Tibial artery (tissue), 4 donors: Measurements from ENCODE around the gene KLF16.
A peak's percentile ranks its signal among the peaks of the same experiment; 100 is the strongest.

ENCODE experiments used
- DNase-seq, 2 donors: peaks; one replicate each; pipeline ENCODE4 v3.0.0-alpha.2; 2019
- H3K27ac ChIP-seq, 2 donors: fragments of 200-600 bp; sonication (generic) in 1 of 2; 1 replicate in 1 of 2; 2 replicates in 1 of 2; pipeline ENCODE4 v1.5.1; 2018 to 2019; ENCODE audit warnings: mild to moderate bottlenecking in 1 of 2
- H3K27me3 ChIP-seq, 2 donors: fragments of 200-600 bp; sonication (generic) in 1 of 2; one replicate each; pipeline versions ENCODE4 v1.5.1 to v1.6.0; 2016 to 2019
- H3K36me3 ChIP-seq, 3 donors: fragments of 200-600 bp; sonication (generic) in 2 of 3; one replicate each; pipeline ENCODE4 v1.5.1; 2016 to 2019; ENCODE audit warnings: mild to moderate bottlenecking in 2 of 3
- H3K4me1 ChIP-seq, 4 donors: fragments of 200-600 bp; sonication (generic) in 2 of 4; 1 replicate in 3 of 4; 2 replicates in 1 of 4; pipeline ENCODE4 v1.5.1; 2016 to 2019
- H3K4me3 ChIP-seq, 2 donors: fragments of 200-600 bp; sonication (generic) in 1 of 2; 1 replicate in 1 of 2; 2 replicates in 1 of 2; pipeline ENCODE4 v1.5.1; 2018 to 2019; ENCODE audit warnings: mild to moderate bottlenecking in 2 of 2
- H3K9me3 ChIP-seq, 3 donors: fragments of 200-600 bp; sonication (generic) in 1 of 3; one replicate each; pipeline ENCODE4 v1.5.1; 2016 to 2019
- intact Hi-C: fragments of 100-400 bp; cut with DNase I; formaldehyde crosslinking; loops from one replicate; pipeline ENCODE4 v1.15.0; 2023; ENCODE audit warnings: low total_unique reads
- TF ChIP-seq, protein P1 (sequence below), 2 experiments: fragments of 200-600 bp in 1 of 2; fragments of 450-650 bp in 1 of 2; IDR thresholded peaks; one replicate each; pipeline ENCODE4 v1.5.1; 2017 to 2019; ENCODE audit warnings: antibody characterized with exemption in 2 of 2, mild to moderate bottlenecking in 1 of 2, moderate library complexity in 1 of 2

Gene KLF16

GRCh38 chr19:1909761-1910080 is 46.3 kb upstream of the KLF16 start:
- no peaks in the 10 kb centered on the region for H3K9me3 ChIP-seq
- H3K4me1 ChIP-seq = peaks cover 0 to 56% (median 7%) of the 10 kb centered on the region in 4 donors
- no peak for DNase-seq
- H3K27me3 ChIP-seq = no peaks in the 10 kb centered on the region
- TF ChIP-seq, protein P1, sequence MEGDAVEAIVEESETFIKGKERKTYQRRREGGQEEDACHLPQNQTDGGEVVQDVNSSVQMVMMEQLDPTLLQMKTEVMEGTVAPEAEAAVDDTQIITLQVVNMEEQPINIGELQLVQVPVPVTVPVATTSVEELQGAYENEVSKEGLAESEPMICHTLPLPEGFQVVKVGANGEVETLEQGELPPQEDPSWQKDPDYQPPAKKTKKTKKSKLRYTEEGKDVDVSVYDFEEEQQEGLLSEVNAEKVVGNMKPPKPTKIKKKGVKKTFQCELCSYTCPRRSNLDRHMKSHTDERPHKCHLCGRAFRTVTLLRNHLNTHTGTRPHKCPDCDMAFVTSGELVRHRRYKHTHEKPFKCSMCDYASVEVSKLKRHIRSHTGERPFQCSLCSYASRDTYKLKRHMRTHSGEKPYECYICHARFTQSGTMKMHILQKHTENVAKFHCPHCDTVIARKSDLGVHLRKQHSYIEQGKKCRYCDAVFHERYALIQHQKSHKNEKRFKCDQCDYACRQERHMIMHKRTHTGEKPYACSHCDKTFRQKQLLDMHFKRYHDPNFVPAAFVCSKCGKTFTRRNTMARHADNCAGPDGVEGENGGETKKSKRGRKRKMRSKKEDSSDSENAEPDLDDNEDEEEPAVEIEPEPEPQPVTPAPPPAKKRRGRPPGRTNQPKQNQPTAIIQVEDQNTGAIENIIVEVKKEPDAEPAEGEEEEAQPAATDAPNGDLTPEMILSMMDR (IDR thresholded peaks at IDR 0.05) = no peak
- no peak overlapping the region for H3K4me3 ChIP-seq
- intact Hi-C loops = no loop called here
- H3K27ac ChIP-seq = no peak overlapping the region
- peaks cover 0 to 28% (median 25%) of the 10 kb centered on the region in 3 donors for H3K36me3 ChIP-seq

GRCh38 chr19:1908364-1908678 is 44.9 kb upstream of the KLF16 start:
- Histone ChIP-seq H3K27ac (no peak overlapping the region), H3K27me3 (no peaks in the 10 kb centered on the region), H3K4me3 (no peak overlapping the region), H3K4me1 (peaks cover 0 to 57% (median 14%) of the 10 kb centered on the region in 4 donors), H3K9me3 (no peaks in the 10 kb centered on the region), H3K36me3 (peaks cover 0 to 16% (median 15%) of the 10 kb centered on the region in 3 donors)
- intact Hi-C loops = no loop called here
- TF ChIP-seq, protein P1 (IDR thresholded peaks at IDR 0.05) = no peak
- no peak for DNase-seq

GRCh38 chr19:1907563-1908363 is 44.4 kb upstream of the KLF16 start:
- no peak for DNase-seq
- no peak overlapping the region for H3K27ac ChIP-seq
- H3K36me3 ChIP-seq = peaks cover 0 to 11% (median 10%) of the 10 kb centered on the region in 3 donors
- no peaks in the 10 kb centered on the region for H3K9me3 ChIP-seq
- intact Hi-C loops = no loop called here
- TF ChIP-seq, protein P1 (IDR thresholded peaks at IDR 0.05) = no peak
- peaks cover 0 to 54% (median 17%) of the 10 kb centered on the region in 4 donors for H3K4me1 ChIP-seq
- no peaks in the 10 kb centered on the region for H3K27me3 ChIP-seq
- H3K4me3 ChIP-seq = no peak overlapping the region

DNA sequence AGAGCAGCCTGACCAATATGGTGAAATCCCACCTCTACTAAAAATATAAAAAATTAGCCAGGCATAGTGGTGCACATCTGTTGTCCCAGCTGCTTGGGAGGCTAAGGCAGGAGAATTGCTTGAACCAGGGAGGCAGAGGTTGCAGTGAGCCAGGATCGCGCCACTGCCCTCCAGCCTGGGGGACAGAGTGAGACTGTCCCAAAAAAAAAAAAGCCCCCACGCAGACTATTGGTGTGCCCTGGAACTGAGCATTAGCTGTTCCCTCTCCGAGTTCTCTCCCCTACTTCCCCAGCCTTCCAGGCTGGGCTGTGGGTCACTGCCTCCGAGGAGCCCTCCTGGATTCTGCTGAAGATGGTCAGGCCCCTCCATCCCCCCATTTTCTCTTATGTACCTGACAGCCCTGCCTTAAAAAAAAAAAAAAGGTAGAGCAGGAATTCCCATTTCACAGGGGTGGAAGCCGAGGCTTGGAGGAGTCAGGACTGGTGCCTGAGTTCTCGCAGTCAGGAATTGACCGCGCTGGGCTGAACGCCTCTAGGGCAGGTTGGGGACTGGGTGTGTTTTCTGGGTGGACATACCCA is 43.7 kb upstream of the KLF16 start:
- Histone ChIP-seq H3K27ac (no peak overlapping the region), H3K4me3 (no peak overlapping the region), H3K27me3 (no peaks in the 10 kb centered on the region), H3K4me1 (peaks cover 0 to 54% (median 18%) of the 10 kb centered on the region in 4 donors), H3K36me3 (peaks cover 0 to 5% (median 4%) of the 10 kb centered on the region in 3 donors), H3K9me3 (no peaks in the 10 kb centered on the region)
- no peak for DNase-seq
- intact Hi-C loops = no loop called here
- TF ChIP-seq, protein P1 (IDR thresholded peaks at IDR 0.05) = no peak

DNA sequence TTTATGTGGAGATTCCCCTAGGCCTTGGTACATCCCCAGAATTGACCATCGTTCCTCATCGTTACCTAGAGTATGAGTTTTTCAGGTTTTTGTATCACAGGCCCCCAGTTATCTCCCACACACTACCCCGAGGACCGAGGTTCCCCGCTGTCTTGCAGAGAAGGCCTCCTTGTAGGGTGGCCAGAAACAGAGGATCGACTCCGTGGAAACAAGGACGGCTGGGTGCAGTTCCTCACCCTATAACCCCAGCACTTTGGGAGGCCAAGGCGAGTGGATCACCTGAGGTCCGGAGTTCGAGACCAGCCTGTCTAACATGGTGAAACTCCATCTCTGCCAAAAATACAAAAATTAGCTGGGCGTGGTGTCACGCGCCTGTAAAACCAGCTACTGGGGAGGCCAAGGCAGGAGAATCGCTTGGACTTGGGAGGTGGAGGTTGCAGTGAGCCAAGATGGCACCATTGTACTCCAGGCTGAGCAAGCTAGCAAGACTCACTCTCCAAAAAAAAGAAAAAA is 42.5 kb upstream of the KLF16 start:
- TF ChIP-seq, protein P1 (IDR thresholded peaks at IDR 0.05) = no peak
- H3K4me1 ChIP-seq = peaks cover 0 to 54% (median 18%) of the 10 kb centered on the region in 4 donors
- no peaks in the 10 kb centered on the region for H3K9me3 ChIP-seq
- H3K27ac ChIP-seq = peak overlapping the region; percentile 67 to 82
- no peak for DNase-seq
- H3K27me3 ChIP-seq = no peaks in the 10 kb centered on the region
- intact Hi-C loops = no loop called here
- peak overlapping the region; percentile 60 to 77 for H3K4me3 ChIP-seq
- H3K36me3 ChIP-seq = no peaks in the 10 kb centered on the region
